K562 (cell line): ENCODE measurements around the gene TMEM39A. TPM values are rescaled to one million over a fixed set of nuclear protein-coding genes. Genes with fewer than 3 reads are reported as not detected.

Source experiments
- RAD21 ChIP-seq, 2 experiments: fragments of 250-450 bp in 1 of 2; fragments of 450-650 bp in 1 of 2; sonication (Bioruptor Pico) in 1 of 2; formaldehyde crosslinking in 1 of 2; IDR thresholded peaks in 1 of 2; conservative IDR thresholded peaks in 1 of 2; 2 replicates each; pipeline versions ENCODE4 v1.4.0 to v1.8.0; 2020 to 2022; ENCODE audit warnings: mild to moderate bottlenecking in 2 of 2, moderate library complexity in 1 of 2
- REST ChIP-seq, 2 experiments: fragments of 450-650 bp; formaldehyde crosslinking in 1 of 2; IDR thresholded peaks; 2 replicates each; pipeline versions ENCODE4 v1.4.0 to v1.6.1; 2014 to 2020; ENCODE audit warnings: mild to moderate bottlenecking in 2 of 2, borderline replicate concordance in 1 of 2, low read depth in 1 of 2
- polyA plus RNA-seq, 8 experiments: library from polyadenylated mRNA; depleted of rRNA in 4 of 8; stranded (reverse) in 5 of 8; unstranded in 3 of 8; fragments of >200 nt; fragmentation: Nextera tagmentation in 2 of 8; fragmentation: Illumina TruSeq in 1 of 8; extraction: Ambion mirVana in 2 of 8; extraction: Trizol in 1 of 8; gene quantifications; 2 replicates each; pipeline versions ENCODE4 v1.2.1 to v1.2.3, GENCODE V29; 2011 to 2014; ENCODE audit warnings: inconsistent platforms in 1 of 8, missing spikeins in 1 of 8
- total RNA-seq, 7 experiments: library from RNA; depleted of rRNA in 6 of 7; stranded (reverse); fragments of >200 nt in 6 of 7; fragmentation: Illumina TruSeq in 2 of 7; extraction: Trizol in 2 of 7; gene quantifications; 2 replicates each; pipeline versions ENCODE4 v1.2.1 to v1.2.3, GENCODE V29; 2011 to 2021; ENCODE audit warnings: low replicate concordance in 1 of 7

Gene TMEM39A
- total and polyA plus RNA-seq, 9 of the 15 experiments (the other 6 are each of a cell fraction or from before 2014, with no cell fraction given) = 12.0 to 41.5 (median 15.4) TPM

GRCh38 chr3:119388577-119388976, 74.8 kb downstream of the TMEM39A start (continued):
- TF ChIP-seq REST (IDR thresholded peaks at IDR 0.05; ENCODE audit: borderline replicate concordance) (peak; percentile 46; the same call in 1 of the 2 replicates), REST (CRISPR knock-in tag; IDR thresholded peaks at IDR 0.05; ENCODE audit: low read depth) (no peak), RAD21 (CRISPR knock-in tag; conservative IDR thresholded peaks at IDR 0.05 in 1 of 2, IDR thresholded peaks at IDR 0.05 in 1 of 2) (peak; percentile 62 to 75)
